A549 (cell line): ENCODE data around the gene TFB2M. TPM values are rescaled to one million over a fixed set of nuclear protein-coding genes. Genes with fewer than 3 reads are reported as not detected.
A peak's percentile ranks its signal among the peaks of the same experiment; 100 is the strongest.

ENCODE experiments used
- ATAC-seq, 2 experiments: fragments of 200-7000 bp in 1 of 2; fragments of >200 bp in 1 of 2; cut with Nextera tagmentation in 1 of 2; cut with Tn5 transposase in 1 of 2; 3 replicates each; pipeline versions ENCODE4 v1.8.0 to v1.9.1; 2018 to 2020; ENCODE audit warnings: mild to moderate bottlenecking in 1 of 2, moderate library complexity in 1 of 2
- CTCF ChIA-PET: fragments of 300-600 bp; sonication (Branson Sonifier 250); formaldehyde crosslinking; extraction: SDS; loops from one replicate; lab custom pipeline; 2021; ENCODE audit warnings: antibody characterized with exemption, inconsistent platforms; lab: Yijun Ruan, JAX
- POLR2A ChIA-PET: fragments of 350-600 bp; formaldehyde crosslinking; extraction: SDS; loops from one replicate; lab custom pipeline; 2021; ENCODE audit warnings: antibody characterized with exemption, inconsistent platforms; lab: Yijun Ruan, JAX
- DNase-seq, 2 experiments: peaks; one replicate each; pipeline versions ENCODE4 v3.0.0 to v3.0.0-alpha.2; 2011 to 2016; ENCODE audit warnings: low read depth in 1 of 2, low spot score in 1 of 2
- FAIRE-seq: peaks from 2 replicates; lab custom pipeline; 2011; peaks lifted over from hg19 to GRCh38; lab: Jason Lieb, UNC
- H3K27ac ChIP-seq, 2 experiments: fragments of >200 bp; sonication (Bioruptor Twin); formaldehyde crosslinking; 3 replicates each; pipeline ENCODE4 v1.5.1; 2016 to 2017
- H3K4me1 ChIP-seq: fragments of >200 bp; sonication (Bioruptor Twin); formaldehyde crosslinking; 3 replicates; pipeline ENCODE4 v1.6.1; 2016
- H3K4me2 ChIP-seq: fragments of >200 bp; sonication (Bioruptor Twin); formaldehyde crosslinking; 3 replicates; pipeline ENCODE4 v1.6.1; 2016
- H3K4me3 ChIP-seq: fragments of >200 bp; sonication (Bioruptor Twin); formaldehyde crosslinking; 3 replicates; pipeline ENCODE4 v1.5.1; 2016
- H3K9me3 ChIP-seq: fragments of >200 bp; sonication (Bioruptor Twin); formaldehyde crosslinking; 3 replicates; pipeline ENCODE4 v1.6.1; 2016
- BHLHE40 ChIP-seq: IDR thresholded peaks from 2 replicates; pipeline ENCODE4 v1.6.1; 2012; ENCODE audit warnings: low read depth, low read length, inconsistent platforms
- EHF ChIP-seq: fragments of 250-450 bp; sonication (Bioruptor Pico); IDR thresholded peaks from 2 replicates; pipeline ENCODE4 v1.5.0; 2020; ENCODE audit warnings: mild to moderate bottlenecking
- ELK1 ChIP-seq: fragments of 150-350 bp; IDR thresholded peaks from 2 replicates; pipeline ENCODE4 v1.6.1; 2014; ENCODE audit warnings: low read depth, mild to moderate bottlenecking, low read length
- EP300 ChIP-seq, 2 experiments: fragments of >200 bp; sonication (Bioruptor Twin); formaldehyde crosslinking; IDR thresholded peaks; 2 replicates in 1 of 2; 3 replicates in 1 of 2; pipeline ENCODE4 v1.6.1; 2016 to 2017
- ESRRA ChIP-seq: fragments of 150-350 bp; IDR thresholded peaks from 2 replicates; pipeline ENCODE4 v1.6.1; 2014; ENCODE audit warnings: mild to moderate bottlenecking, low read length, borderline replicate concordance
- HDAC2 ChIP-seq: fragments of 200-600 bp; sonication (generic); IDR thresholded peaks from 2 replicates; pipeline ENCODE4 v1.6.1; 2016
- HOXA7 ChIP-seq: fragments of 250-450 bp; sonication (Bioruptor Pico); IDR thresholded peaks from 2 replicates; pipeline ENCODE4 v1.5.0; 2020; ENCODE audit warnings: mild to moderate bottlenecking, moderate library complexity
- HOXB13 ChIP-seq: fragments of 250-450 bp; sonication (Bioruptor Pico); IDR thresholded peaks from 2 replicates; pipeline ENCODE4 v1.5.0; 2020; ENCODE audit warnings: low read depth, mild to moderate bottlenecking, moderate library complexity
- JUNB ChIP-seq: fragments of >200 bp; sonication (Bioruptor Twin); formaldehyde crosslinking; IDR thresholded peaks from 2 replicates; pipeline ENCODE4 v1.6.1; 2016
- KDM5A ChIP-seq: fragments of 200-600 bp; sonication (generic); IDR thresholded peaks from 2 replicates; pipeline ENCODE4 v1.6.1; 2016; ENCODE audit warnings: antibody characterized with exemption, mild to moderate bottlenecking
- MAX ChIP-seq: IDR thresholded peaks from 2 replicates; pipeline ENCODE4 v1.6.1; 2012
- MAZ ChIP-seq: fragments of 150-350 bp; IDR thresholded peaks from 2 replicates; pipeline ENCODE4 v1.6.1; 2014; ENCODE audit warnings: antibody characterized with exemption, low read depth, low read length, borderline replicate concordance
- MYC ChIP-seq: IDR thresholded peaks from 2 replicates; pipeline ENCODE4 v1.6.1; 2012; ENCODE audit warnings: mild to moderate bottlenecking, inconsistent platforms, low read length, improper control_type of control experiment, borderline replicate concordance
- PHF8 ChIP-seq: fragments of 200-600 bp; sonication (generic); IDR thresholded peaks from 2 replicates; pipeline ENCODE4 v1.6.1; 2016; ENCODE audit warnings: low read depth, mild to moderate bottlenecking, antibody characterized with exemption, moderate library complexity, borderline replicate concordance
- POLR2A ChIP-seq: IDR thresholded peaks from 2 replicates; pipeline ENCODE4 v1.6.1; 2012; ENCODE audit warnings: mild to moderate bottlenecking, low read length
- POLR2AphosphoS2 ChIP-seq: conservative IDR thresholded peaks from 2 replicates; pipeline ENCODE4 v1.6.1; 2012; ENCODE audit warnings: low read length, improper control_type of control experiment, inconsistent platforms
- RAD21 ChIP-seq, 2 experiments: fragments of >200 bp in 1 of 2; sonication (Bioruptor Twin) in 1 of 2; formaldehyde crosslinking in 1 of 2; IDR thresholded peaks in 1 of 2; conservative IDR thresholded peaks in 1 of 2; 2 replicates in 1 of 2; 3 replicates in 1 of 2; pipeline ENCODE4 v1.6.1; 2012 to 2018; ENCODE audit warnings: inconsistent platforms in 1 of 2
- RARB ChIP-seq: fragments of 250-450 bp; sonication (Bioruptor Pico); IDR thresholded peaks from 2 replicates; pipeline ENCODE4 v1.8.0; 2021; ENCODE audit warnings: mild to moderate bottlenecking, moderate library complexity
- RCOR1 ChIP-seq: fragments of 150-350 bp; IDR thresholded peaks from 2 replicates; pipeline ENCODE4 v1.6.1; 2014; ENCODE audit warnings: antibody characterized with exemption, low read length, low read depth
- SMC3 ChIP-seq: fragments of >200 bp; sonication (Bioruptor Twin); formaldehyde crosslinking; IDR thresholded peaks from 3 replicates; pipeline ENCODE4 v1.6.1; 2018; ENCODE audit warnings: inconsistent platforms
- TP53 ChIP-seq: fragments of 250-450 bp; sonication (Bioruptor Pico); IDR thresholded peaks from 2 replicates; pipeline ENCODE4 v1.5.0; 2021; ENCODE audit warnings: mild to moderate bottlenecking, moderate library complexity
- ZFP36 ChIP-seq: fragments of 450-650 bp; IDR thresholded peaks from 2 replicates; pipeline ENCODE4 v1.6.1; 2014; ENCODE audit warnings: borderline replicate concordance; ENCODE audit not compliant: partially characterized antibody
- ZNF302 ChIP-seq: fragments of 250-450 bp; sonication (Bioruptor Pico); IDR thresholded peaks from 2 replicates; pipeline ENCODE4 v1.9.0; 2021; ENCODE audit warnings: inconsistent platforms, mild to moderate bottlenecking, moderate library complexity
- ZSCAN20 ChIP-seq: fragments of 250-450 bp; sonication (Bioruptor Pico); IDR thresholded peaks from 2 replicates; pipeline ENCODE4 v1.8.0; 2022; ENCODE audit warnings: mild to moderate bottlenecking, moderate library complexity
- WGBS: methylation state at CpG from one replicate; pipeline ENCODE4 v1.1.6; 2017; ENCODE audit errors: missing lambda C conversion rate; 5-methylcytosine and 5-hydroxymethylcytosine counted together
- polyA plus RNA-seq, 4 experiments: library from polyadenylated mRNA; depleted of rRNA in 3 of 4; stranded (reverse); fragments of >200 nt; fragmentation: RNase III in 1 of 4; extraction: RNeasy Plus Mini Kit Qiagen cat#74134 plus additional on column Dnase treatment in 1 of 4; gene quantifications; 2 replicates in 3 of 4; 3 replicates in 1 of 4; pipeline ENCODE4 v1.2.3, GENCODE V29; 2011 to 2017
- TF ChIP-seq, protein P1 (sequence below): fragments of >200 bp; sonication (Bioruptor Twin); formaldehyde crosslinking; IDR thresholded peaks from 2 replicates; pipeline ENCODE4 v1.6.1; 2016
- TF ChIP-seq, protein P2 (sequence below): fragments of 200-600 bp; sonication (generic); IDR thresholded peaks from 2 replicates; pipeline ENCODE4 v1.6.1; 2016; ENCODE audit warnings: antibody characterized with exemption, mild to moderate bottlenecking, moderate library complexity
- TF ChIP-seq, protein P3 (sequence below): fragments of 250-450 bp; sonication (Bioruptor Pico); IDR thresholded peaks from 2 replicates; pipeline ENCODE4 v1.5.0; 2021; ENCODE audit warnings: mild to moderate bottlenecking, moderate library complexity, borderline replicate concordance
- TF ChIP-seq, protein P4 (sequence below): fragments of >200 bp; sonication (Bioruptor Twin); formaldehyde crosslinking; IDR thresholded peaks from 3 replicates; pipeline ENCODE4 v1.6.1; 2016

Gene TFB2M
- polyA plus RNA-seq, 2 of the 4 experiments (the other 2 are of a cell fraction): 27.7 to 59.9 TPM

- DNase-seq (no peak), ATAC-seq (no peak), FAIRE-seq (no peak)
- Histone ChIP-seq H3K4me2 (no peak overlapping the region), H3K27ac (no peak overlapping the region), H3K9me3 (no peaks in the 10 kb centered on the region), H3K4me3 (no peak overlapping the region), H3K4me1 (peaks cover 32% of the 10 kb centered on the region)
- ChIA-PET POLR2A (no interaction called here), CTCF (interaction anchor here (1.4 to 1.8 kb wide), 2 partner anchors 20 to 1460 kb away, joined by 3 to 6 read pairs; no protein-coding TSS in a partner anchor)
- WGBS: 85% methylated on average over 6 of the region's 6 CpGs
- TF ChIP-seq, protein P1, sequence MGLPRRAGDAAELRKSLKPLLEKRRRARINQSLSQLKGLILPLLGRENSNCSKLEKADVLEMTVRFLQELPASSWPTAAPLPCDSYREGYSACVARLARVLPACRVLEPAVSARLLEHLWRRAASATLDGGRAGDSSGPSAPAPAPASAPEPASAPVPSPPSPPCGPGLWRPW: no peak
- TF ChIP-seq MAZ (no peak), EHF (CRISPR knock-in tag) (no peak), MAX (no peak), RARB (CRISPR knock-in tag) (no peak), HOXB13 (CRISPR knock-in tag) (no peak), ZSCAN20 (CRISPR knock-in tag) (no peak), ZNF302 (CRISPR knock-in tag) (no peak), HOXA7 (CRISPR knock-in tag) (no peak), BHLHE40 (no peak), SMC3 (no peak), KDM5A (no peak)
- TF ChIP-seq, protein P2, sequence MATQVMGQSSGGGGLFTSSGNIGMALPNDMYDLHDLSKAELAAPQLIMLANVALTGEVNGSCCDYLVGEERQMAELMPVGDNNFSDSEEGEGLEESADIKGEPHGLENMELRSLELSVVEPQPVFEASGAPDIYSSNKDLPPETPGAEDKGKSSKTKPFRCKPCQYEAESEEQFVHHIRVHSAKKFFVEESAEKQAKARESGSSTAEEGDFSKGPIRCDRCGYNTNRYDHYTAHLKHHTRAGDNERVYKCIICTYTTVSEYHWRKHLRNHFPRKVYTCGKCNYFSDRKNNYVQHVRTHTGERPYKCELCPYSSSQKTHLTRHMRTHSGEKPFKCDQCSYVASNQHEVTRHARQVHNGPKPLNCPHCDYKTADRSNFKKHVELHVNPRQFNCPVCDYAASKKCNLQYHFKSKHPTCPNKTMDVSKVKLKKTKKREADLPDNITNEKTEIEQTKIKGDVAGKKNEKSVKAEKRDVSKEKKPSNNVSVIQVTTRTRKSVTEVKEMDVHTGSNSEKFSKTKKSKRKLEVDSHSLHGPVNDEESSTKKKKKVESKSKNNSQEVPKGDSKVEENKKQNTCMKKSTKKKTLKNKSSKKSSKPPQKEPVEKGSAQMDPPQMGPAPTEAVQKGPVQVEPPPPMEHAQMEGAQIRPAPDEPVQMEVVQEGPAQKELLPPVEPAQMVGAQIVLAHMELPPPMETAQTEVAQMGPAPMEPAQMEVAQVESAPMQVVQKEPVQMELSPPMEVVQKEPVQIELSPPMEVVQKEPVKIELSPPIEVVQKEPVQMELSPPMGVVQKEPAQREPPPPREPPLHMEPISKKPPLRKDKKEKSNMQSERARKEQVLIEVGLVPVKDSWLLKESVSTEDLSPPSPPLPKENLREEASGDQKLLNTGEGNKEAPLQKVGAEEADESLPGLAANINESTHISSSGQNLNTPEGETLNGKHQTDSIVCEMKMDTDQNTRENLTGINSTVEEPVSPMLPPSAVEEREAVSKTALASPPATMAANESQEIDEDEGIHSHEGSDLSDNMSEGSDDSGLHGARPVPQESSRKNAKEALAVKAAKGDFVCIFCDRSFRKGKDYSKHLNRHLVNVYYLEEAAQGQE: no peak
- TF ChIP-seq, all 56 proteins: peak for 0
Measured at GRCh38 chr1:246613096-246613758, 47.2 kb upstream of the TFB2M start.

- POLR2A ChIA-PET: no interaction called here
- CTCF ChIA-PET: no interaction called here
- TF ChIP-seq SMC3 (no peak), POLR2A (no peak), EP300 (IDR thresholded peaks at IDR 0.05) (no peak), ESRRA (no peak), PHF8 (no peak), RARB (CRISPR knock-in tag) (no peak), MAZ (no peak), RAD21 (conservative IDR thresholded peaks at IDR 0.05 in 1 of 2, IDR thresholded peaks at IDR 0.05 in 1 of 2) (no peak), MYC (no peak), HDAC2 (no peak), TP53 (CRISPR knock-in tag) (no peak), RCOR1 (no peak), ELK1 (no peak), ZFP36 (no peak), JUNB (no peak), POLR2AphosphoS2 (no peak)
- TF ChIP-seq, protein P3, sequence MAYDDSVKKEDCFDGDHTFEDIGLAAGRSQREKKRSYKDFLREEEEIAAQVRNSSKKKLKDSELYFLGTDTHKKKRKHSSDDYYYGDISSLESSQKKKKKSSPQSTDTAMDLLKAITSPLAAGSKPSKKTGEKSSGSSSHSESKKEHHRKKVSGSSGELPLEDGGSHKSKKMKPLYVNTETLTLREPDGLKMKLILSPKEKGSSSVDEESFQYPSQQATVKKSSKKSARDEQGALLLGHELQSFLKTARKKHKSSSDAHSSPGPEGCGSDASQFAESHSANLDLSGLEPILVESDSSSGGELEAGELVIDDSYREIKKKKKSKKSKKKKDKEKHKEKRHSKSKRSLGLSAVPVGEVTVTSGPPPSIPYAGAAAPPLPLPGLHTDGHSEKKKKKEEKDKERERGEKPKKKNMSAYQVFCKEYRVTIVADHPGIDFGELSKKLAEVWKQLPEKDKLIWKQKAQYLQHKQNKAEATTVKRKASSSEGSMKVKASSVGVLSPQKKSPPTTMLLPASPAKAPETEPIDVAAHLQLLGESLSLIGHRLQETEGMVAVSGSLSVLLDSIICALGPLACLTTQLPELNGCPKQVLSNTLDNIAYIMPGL (CRISPR knock-in tag): no peak
- TF ChIP-seq, protein P4, sequence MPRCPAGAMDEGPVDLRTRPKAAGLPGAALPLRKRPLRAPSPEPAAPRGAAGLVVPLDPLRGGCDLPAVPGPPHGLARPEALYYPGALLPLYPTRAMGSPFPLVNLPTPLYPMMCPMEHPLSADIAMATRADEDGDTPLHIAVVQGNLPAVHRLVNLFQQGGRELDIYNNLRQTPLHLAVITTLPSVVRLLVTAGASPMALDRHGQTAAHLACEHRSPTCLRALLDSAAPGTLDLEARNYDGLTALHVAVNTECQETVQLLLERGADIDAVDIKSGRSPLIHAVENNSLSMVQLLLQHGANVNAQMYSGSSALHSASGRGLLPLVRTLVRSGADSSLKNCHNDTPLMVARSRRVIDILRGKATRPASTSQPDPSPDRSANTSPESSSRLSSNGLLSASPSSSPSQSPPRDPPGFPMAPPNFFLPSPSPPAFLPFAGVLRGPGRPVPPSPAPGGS: no peak
- TF ChIP-seq, protein P1: no peak
- DNase-seq: no peak
- H3K4me1 ChIP-seq: peaks cover 23% of the 10 kb centered on the region
- WGBS: 93% methylated on average over 4 of the region's 4 CpGs
- peak overlapping the region; percentile 58 to 70 for H3K27ac ChIP-seq
- H3K9me3 ChIP-seq: no peaks in the 10 kb centered on the region
- FAIRE-seq: no peak
- ATAC-seq: no peak
- H3K4me3 ChIP-seq: no peak overlapping the region
- H3K4me2 ChIP-seq: peak overlapping the region; percentile 65
Measured at GRCh38 chr1:246609632-246610031, 43.6 kb upstream of the TFB2M start.
